Ovary (tissue), 3 donors: Measurements from ENCODE around the gene TRIP11.

Experiments used
- CTCF ChIP-seq, 3 donors: fragments of 450-650 bp in 2 of 3; fragments of 200-600 bp in 1 of 3; IDR thresholded peaks; one replicate each; pipeline versions ENCODE4 v1.5.1 to v1.8.0; 2016 to 2022; ENCODE audit warnings: antibody characterized with exemption in 3 of 3, mild to moderate bottlenecking in 1 of 3
- EP300 ChIP-seq: sonication (generic); formaldehyde crosslinking; IDR thresholded peaks from one replicate; pipeline ENCODE4 v1.6.1; 2017; ENCODE audit warnings: antibody characterized with exemption
- POLR2A ChIP-seq: fragments of 450-650 bp; IDR thresholded peaks from one replicate; pipeline ENCODE4 v1.6.1; 2017; ENCODE audit warnings: antibody characterized with exemption, mild to moderate bottlenecking, moderate library complexity
- donor health status: DM: no; HTN: no; CAD: no.

GRCh38 chr14:92014040-92014439 lies 25.8 kb downstream of the TRIP11 start:
- TF ChIP-seq POLR2A (no peak), CTCF (IDR thresholded peaks at IDR 0.05) (no peak), EP300 (no peak)
